ENCODE data around the gene H2AZ1. TPM values are rescaled to one million over a fixed set of nuclear protein-coding genes. Genes with fewer than 3 reads are reported as not detected.

Gene H2AZ1
- total RNA-seq, 4 donors from 2014 or later = 78.7 to 188 (median 142) TPM

GRCh38 chr4:99945718-99946355, 4.2 kb downstream of the H2AZ1 start:
- no peak for TF ChIP-seq CTCF (IDR thresholded peaks at IDR 0.05; ENCODE audit: low read depth)

GRCh38 chr4:99943904-99944437, 6.1 kb downstream of the H2AZ1 start:
- no peak for TF ChIP-seq CTCF (IDR thresholded peaks at IDR 0.05; ENCODE audit: low read depth)

GRCh38 chr4:99938243-99938753, 11.8 kb downstream of the H2AZ1 start:
- no peak for TF ChIP-seq CTCF (IDR thresholded peaks at IDR 0.05; ENCODE audit: low read depth)

- TF ChIP-seq CTCF (IDR thresholded peaks at IDR 0.05; ENCODE audit: low read depth) = no peak
Measured at GRCh38 chr4:99934891-99935290, 15.2 kb downstream of the H2AZ1 start.

GRCh38 chr4:99927566-99927965, 22.5 kb downstream of the H2AZ1 start:
- TF ChIP-seq CTCF (IDR thresholded peaks at IDR 0.05; ENCODE audit: low read depth) = no peak

GRCh38 chr4:99921174-99921573, 28.9 kb downstream of the H2AZ1 start:
- TF ChIP-seq CTCF (IDR thresholded peaks at IDR 0.05; ENCODE audit: low read depth) = no peak

- TF ChIP-seq CTCF (IDR thresholded peaks at IDR 0.05; ENCODE audit: low read depth) = no peak
Measured at GRCh38 chr4:99918656-99919055, 31.4 kb downstream of the H2AZ1 start.
